ENCODE results near the gene ABCB1. TPM values are rescaled to one million over a fixed set of nuclear protein-coding genes. Genes with fewer than 3 reads are reported as not detected.

The ABCB1 gene
- total RNA-seq, 2 donors from 2014 or later: 22.2 to 136 TPM

GRCh38 chr7:87498893-87499292 is 101.8 kb downstream of the ABCB1 start:
- H3K4me3 ChIP-seq: no peak overlapping the region
- H3K36me3 ChIP-seq: no peaks in the 10 kb centered on the region
- TF ChIP-seq CTCF (IDR thresholded peaks at IDR 0.05): no peak
- intact Hi-C loops (cut with DNase I): no loop called here
- H3K27me3 ChIP-seq: no peaks in the 10 kb centered on the region
- no peak for DNase-seq
- no peaks in the 10 kb centered on the region for H3K9me3 ChIP-seq
- no peak overlapping the region for H3K9ac ChIP-seq (ENCODE audit: low read depth in 2 of 2, low read length in 2 of 2)
- H3K4me1 ChIP-seq: no peaks in the 10 kb centered on the region
- no peak overlapping the region for H3K27ac ChIP-seq

GRCh38 chr7:87497482-87497881 is 103.2 kb downstream of the ABCB1 start:
- no peak overlapping the region for H3K4me3 ChIP-seq
- TF ChIP-seq CTCF (IDR thresholded peaks at IDR 0.05): no peak
- intact Hi-C loops (cut with DNase I): no loop called here

GRCh38 chr7:87495366-87495765 is 105.3 kb downstream of the ABCB1 start:
- H3K9me3 ChIP-seq: no peaks in the 10 kb centered on the region
- no peak overlapping the region for H3K4me3 ChIP-seq
- no peak for DNase-seq
- no peaks in the 10 kb centered on the region for H3K27me3 ChIP-seq
- no peaks in the 10 kb centered on the region for H3K4me1 ChIP-seq
- H3K9ac ChIP-seq (ENCODE audit: low read depth in 2 of 2, low read length in 2 of 2): no peak overlapping the region
- H3K36me3 ChIP-seq: no peaks in the 10 kb centered on the region
- intact Hi-C loops (cut with DNase I): no loop called here
- TF ChIP-seq CTCF (IDR thresholded peaks at IDR 0.05): no peak
- no peak overlapping the region for H3K27ac ChIP-seq

More at GRCh38 chr7:87497482-87497881, 103.2 kb downstream of the ABCB1 start:
- Histone ChIP-seq H3K27ac (no peak overlapping the region), H3K36me3 (no peaks in the 10 kb centered on the region), H3K9ac (ENCODE audit: low read depth in 2 of 2, low read length in 2 of 2) (no peak overlapping the region), H3K4me1 (no peaks in the 10 kb centered on the region), H3K9me3 (no peaks in the 10 kb centered on the region), H3K27me3 (no peaks in the 10 kb centered on the region)
- DNase-seq: no peak

DNA sequence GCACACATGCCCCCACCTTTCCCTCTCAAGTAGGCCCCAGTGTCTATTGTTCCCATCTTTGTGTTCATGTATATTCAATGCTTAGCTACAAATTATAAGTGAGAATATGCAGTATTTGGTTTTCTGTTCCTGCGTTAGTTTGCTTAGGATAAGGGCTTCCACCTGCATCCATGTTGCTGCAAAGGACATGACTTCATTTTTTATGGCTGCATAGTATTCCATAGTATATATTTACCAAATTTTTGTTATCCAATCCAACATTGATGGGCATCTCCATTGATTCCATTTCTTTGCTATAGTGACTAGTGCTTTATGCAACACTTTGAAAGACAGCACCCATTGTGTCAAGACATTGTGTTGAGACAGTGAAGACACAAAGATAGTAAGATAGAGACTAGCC is 106.2 kb downstream of the ABCB1 start:
- Histone ChIP-seq H3K4me3 (no peak overlapping the region), H3K27ac (no peak overlapping the region), H3K27me3 (no peaks in the 10 kb centered on the region), H3K4me1 (no peaks in the 10 kb centered on the region), H3K36me3 (no peaks in the 10 kb centered on the region), H3K9ac (ENCODE audit: low read depth in 2 of 2, low read length in 2 of 2) (no peak overlapping the region), H3K9me3 (no peaks in the 10 kb centered on the region)
- DNase-seq: no peak
- intact Hi-C loops (cut with DNase I): no loop called here
- no peak for TF ChIP-seq CTCF (IDR thresholded peaks at IDR 0.05)

GRCh38 chr7:87483131-87483530 is 117.6 kb downstream of the ABCB1 start:
- no peaks in the 10 kb centered on the region for H3K36me3 ChIP-seq
- no peak for TF ChIP-seq CTCF (IDR thresholded peaks at IDR 0.05)
- H3K27ac ChIP-seq: no peak overlapping the region
- intact Hi-C loops (cut with DNase I): no loop called here
- no peak overlapping the region for H3K4me3 ChIP-seq
- no peaks in the 10 kb centered on the region for H3K27me3 ChIP-seq
- H3K9me3 ChIP-seq: no peaks in the 10 kb centered on the region
- H3K4me1 ChIP-seq: no peaks in the 10 kb centered on the region
- no peak for DNase-seq
- no peak overlapping the region for H3K9ac ChIP-seq (ENCODE audit: low read depth in 2 of 2, low read length in 2 of 2)

GRCh38 chr7:87482115-87482514 is 118.6 kb downstream of the ABCB1 start:
- no peak overlapping the region for H3K4me3 ChIP-seq
- no peaks in the 10 kb centered on the region for H3K4me1 ChIP-seq
- TF ChIP-seq CTCF (IDR thresholded peaks at IDR 0.05): no peak
- no peaks in the 10 kb centered on the region for H3K27me3 ChIP-seq
- no peaks in the 10 kb centered on the region for H3K36me3 ChIP-seq
- H3K27ac ChIP-seq: no peak overlapping the region
- H3K9ac ChIP-seq (ENCODE audit: low read depth in 2 of 2, low read length in 2 of 2): no peak overlapping the region
- DNase-seq: no peak
- no peaks in the 10 kb centered on the region for H3K9me3 ChIP-seq
- intact Hi-C loops (cut with DNase I): no loop called here
